Peyer's patch (tissue), 4 donors: ENCODE measurements around the gene FAM219A.

Experiments
- POLR2A ChIP-seq, 2 donors: fragments of 450-650 bp; IDR thresholded peaks; one replicate each; pipeline ENCODE4 v1.5.1; 2017; ENCODE audit warnings: antibody characterized with exemption in 2 of 2, mild to moderate bottlenecking in 2 of 2, moderate library complexity in 2 of 2
- TF ChIP-seq, protein P1 (sequence below), 6 experiments: fragments of 450-650 bp in 4 of 6; fragments of 200-600 bp in 2 of 6; sonication (generic) in 1 of 6; IDR thresholded peaks; one replicate each; pipeline ENCODE4 v1.5.1; 2017 to 2019; ENCODE audit warnings: antibody characterized with exemption in 6 of 6, mild to moderate bottlenecking in 3 of 6, moderate library complexity in 1 of 6

DNA sequence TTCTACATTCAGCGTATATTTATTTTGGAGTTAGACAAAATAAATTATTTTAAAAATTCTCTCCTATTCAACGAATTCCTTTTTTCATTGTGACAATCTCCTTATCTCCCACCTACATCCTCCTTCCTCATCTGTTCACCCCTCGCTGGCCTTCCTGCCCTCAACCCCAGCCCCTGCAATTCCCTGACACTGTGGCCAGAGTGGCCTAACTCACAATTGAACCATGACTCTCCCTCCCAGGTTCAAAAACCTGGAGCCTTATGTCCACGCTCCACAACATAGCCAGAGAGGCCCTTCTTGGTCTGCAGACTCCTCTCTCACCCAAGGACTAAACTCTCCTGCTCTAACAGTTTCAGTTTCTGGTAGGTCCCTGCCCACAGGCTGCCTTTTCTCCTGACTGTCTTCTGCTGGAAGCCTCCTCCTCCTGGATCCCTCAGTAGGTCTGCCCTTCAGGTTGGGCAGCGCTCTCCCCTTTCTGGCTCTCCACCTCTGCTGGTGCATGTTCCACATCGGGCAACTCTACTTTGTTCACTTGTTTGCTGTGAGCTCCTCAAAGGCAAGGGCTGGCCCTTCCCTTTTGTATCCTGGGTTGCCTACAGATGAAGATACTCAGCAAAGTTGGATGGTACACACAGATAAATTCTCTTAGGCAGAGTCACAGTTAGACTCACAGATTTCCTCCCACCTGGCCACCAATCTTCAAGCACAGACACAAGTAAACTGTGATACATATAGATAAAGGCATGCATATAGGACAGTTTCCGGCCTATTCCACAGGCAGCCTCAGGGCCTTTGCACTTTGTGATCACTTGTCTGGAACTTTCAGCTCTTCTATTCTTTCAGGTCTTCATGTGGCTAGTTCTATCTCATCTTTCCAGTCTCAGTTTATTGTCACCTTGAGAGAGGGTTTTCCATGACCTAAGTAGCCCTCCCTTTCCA, 61.8 kb downstream of the FAM219A start:
- no peak for TF ChIP-seq POLR2A (IDR thresholded peaks at IDR 0.05)
- TF ChIP-seq, protein P1, sequence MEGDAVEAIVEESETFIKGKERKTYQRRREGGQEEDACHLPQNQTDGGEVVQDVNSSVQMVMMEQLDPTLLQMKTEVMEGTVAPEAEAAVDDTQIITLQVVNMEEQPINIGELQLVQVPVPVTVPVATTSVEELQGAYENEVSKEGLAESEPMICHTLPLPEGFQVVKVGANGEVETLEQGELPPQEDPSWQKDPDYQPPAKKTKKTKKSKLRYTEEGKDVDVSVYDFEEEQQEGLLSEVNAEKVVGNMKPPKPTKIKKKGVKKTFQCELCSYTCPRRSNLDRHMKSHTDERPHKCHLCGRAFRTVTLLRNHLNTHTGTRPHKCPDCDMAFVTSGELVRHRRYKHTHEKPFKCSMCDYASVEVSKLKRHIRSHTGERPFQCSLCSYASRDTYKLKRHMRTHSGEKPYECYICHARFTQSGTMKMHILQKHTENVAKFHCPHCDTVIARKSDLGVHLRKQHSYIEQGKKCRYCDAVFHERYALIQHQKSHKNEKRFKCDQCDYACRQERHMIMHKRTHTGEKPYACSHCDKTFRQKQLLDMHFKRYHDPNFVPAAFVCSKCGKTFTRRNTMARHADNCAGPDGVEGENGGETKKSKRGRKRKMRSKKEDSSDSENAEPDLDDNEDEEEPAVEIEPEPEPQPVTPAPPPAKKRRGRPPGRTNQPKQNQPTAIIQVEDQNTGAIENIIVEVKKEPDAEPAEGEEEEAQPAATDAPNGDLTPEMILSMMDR (IDR thresholded peaks at IDR 0.05), result no peak
